Esophagus squamous epithelium (tissue), 4 donors: Measurements from ENCODE around the gene CGB5.

Source experiments
- CTCF ChIP-seq, 6 experiments: fragments of 450-650 bp in 4 of 6; fragments of 200-600 bp in 2 of 6; sonication (generic) in 2 of 6; IDR thresholded peaks; one replicate each; pipeline ENCODE4 v1.5.1; 2016 to 2019; ENCODE audit warnings: antibody characterized with exemption in 6 of 6, mild to moderate bottlenecking in 4 of 6, moderate library complexity in 4 of 6
- POLR2A ChIP-seq, 4 donors: fragments of 450-650 bp; IDR thresholded peaks; one replicate each; pipeline ENCODE4 v1.6.1; 2017; ENCODE audit warnings: antibody characterized with exemption in 4 of 4, mild to moderate bottlenecking in 4 of 4, moderate library complexity in 3 of 4

GRCh38 chr19:49061445-49061844, 17.8 kb downstream of the CGB5 start:
- TF ChIP-seq CTCF (IDR thresholded peaks at IDR 0.05): no peak
- no peak for TF ChIP-seq POLR2A (IDR thresholded peaks at IDR 0.05)
